IPS-11a (cell line): Measurements from ENCODE around the gene DDX11.
"Not testable (repeated sequence)": the region's sequence is repeated elsewhere in the genome, so short reads cannot be mapped to it uniquely, and the experiment has no call there.

Source experiments
- H3K4me3 ChIP-seq: one replicate; pipeline ENCODE4 v1.5.1; 2013; ENCODE audit warnings: low read depth, low read length, control low read depth

Gene DDX11

DNA sequence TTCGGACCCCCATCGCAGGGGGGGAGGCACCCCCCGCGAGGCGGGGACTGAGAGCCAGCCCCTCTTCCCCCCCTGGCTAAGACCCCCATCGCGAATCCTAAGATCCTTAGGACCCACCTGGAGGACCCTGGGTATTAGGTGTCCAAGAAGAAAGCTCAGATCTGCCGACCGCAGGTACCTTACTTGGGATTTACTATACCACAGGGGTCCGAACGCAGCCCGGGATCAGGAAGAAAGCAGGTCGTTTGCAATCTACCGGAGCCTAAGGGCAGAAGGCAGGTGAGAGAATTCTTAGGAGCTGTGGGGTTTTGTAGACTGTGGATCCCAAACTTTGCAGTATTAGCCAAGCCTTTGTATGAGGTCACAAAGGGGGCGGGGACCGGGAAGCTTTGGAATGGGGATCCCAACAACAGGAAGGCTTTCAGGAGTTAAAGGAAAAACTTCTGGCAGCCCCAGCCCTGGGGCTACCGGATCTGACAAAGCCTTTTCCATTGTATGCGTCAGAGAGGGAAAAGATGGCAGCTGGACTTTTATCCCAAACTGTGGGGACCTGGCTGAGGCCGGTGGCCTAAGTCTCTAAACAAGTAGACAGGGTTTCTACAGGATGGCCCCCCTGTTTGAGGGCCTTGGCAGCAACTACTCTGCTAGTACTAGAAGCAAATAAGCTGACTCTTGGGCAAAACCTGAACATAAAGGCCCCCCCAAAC lies 47.5 kb downstream of the DDX11 start:
- peak overlapping the region; percentile 14 for H3K4me3 ChIP-seq

DNA sequence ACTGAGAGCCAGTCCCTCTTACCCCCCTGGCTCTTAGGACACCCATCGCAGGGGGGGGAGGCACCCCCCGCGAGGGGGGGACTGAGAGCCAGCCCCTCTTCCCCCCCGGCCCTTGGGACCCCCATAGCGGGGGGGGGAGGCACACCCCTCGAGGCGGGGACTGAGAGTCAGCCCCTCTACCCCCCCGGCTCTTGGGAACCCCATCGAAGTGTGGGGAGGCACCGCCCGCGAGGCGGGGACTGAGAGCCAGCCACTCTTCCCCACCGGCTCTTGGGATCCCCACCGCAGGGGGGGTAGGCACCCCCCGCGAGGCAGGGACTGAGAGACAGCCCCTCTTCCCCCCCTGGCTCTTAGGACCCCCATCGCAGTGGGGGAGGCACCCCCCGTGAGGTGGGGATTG lies 48.8 kb downstream of the DDX11 start:
- H3K4me3 ChIP-seq, result no peak overlapping the region

DNA sequence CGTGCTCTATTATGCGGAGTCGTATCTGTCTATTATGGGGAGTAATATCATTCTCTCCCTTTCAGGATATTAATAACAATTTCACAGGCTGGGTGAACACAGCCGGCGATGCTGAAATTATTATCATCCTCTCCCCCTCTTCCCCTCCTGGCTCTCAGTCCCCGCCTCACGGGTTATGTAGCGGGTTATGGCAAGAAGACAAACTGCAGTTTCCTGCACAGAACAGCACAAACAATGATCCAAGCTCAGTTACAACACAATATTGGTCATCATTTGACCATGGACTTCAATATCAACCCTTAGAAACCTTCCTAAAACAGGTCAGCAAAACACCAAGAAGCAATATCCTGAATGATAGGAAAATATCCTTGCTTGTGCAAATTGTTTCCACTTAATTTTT lies 50.5 kb downstream of the DDX11 start:
- H3K4me3 ChIP-seq, result not testable (repeated sequence)

DNA sequence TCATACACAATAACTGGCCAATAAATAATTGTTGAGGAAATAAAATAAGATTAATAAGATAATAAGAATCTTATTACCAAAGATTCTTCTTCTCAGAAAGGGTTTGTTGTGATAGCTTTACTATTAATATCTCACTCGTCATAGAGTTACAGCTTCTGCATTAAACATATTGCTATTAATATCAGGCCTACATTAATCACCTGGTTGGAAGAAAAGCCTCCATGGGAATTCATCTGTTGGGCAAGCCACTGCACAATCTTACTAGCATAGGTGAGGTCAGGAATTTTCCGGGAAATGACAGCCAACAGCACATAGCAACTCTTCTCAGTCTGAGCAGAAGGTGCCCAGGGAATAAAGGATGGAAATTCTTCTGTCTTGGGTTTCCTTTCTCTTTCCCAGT lies 51.5 kb downstream of the DDX11 start:
- not testable (repeated sequence) for H3K4me3 ChIP-seq

DNA sequence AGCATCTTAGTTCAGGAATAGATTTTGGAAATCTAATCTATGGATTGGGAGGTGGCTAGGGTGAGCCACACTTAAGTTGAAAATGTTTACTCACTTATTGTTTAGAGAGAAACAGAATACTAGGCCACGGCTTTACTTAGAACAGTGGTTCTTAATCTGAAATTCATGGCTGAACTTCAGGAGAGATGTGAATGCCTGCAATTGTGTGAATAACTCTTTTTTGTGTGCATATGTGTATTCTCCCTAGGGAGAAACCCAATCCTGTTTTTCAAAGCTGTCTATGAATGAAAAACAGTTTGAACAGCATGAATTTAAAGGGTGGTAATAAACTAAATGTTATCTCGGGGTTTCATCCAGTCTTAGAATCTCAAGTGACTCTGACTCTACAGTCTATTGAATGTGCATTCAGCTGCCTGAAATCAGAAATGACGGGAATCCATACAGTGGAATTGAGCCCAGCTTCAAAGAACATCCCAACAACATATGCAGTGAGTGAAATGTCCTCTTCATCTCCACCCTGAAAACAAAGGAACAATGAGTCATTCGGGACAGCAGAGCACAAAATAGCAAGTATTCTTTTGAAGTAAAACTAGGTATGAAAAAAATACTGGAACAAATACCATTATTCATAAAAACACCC lies 53.7 kb downstream of the DDX11 start:
- H3K4me3 ChIP-seq, result not testable (repeated sequence)

DNA sequence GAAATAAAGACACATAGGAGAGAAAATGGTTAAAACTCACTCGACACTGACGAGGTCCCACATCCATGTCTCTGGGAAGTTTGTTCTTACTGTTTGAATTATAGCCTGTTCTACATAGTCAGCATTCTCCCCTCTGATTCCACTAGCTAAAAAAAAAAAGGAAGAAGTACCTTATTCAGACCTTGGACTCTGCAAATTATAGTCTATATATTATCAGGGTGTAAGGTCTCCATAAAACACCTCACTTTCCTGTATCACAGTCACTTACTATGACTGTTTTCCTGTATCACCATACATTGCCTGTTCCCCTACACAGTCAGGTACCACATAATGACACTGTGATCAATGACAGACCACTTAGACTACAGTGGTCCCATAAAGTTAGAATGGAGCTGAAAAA lies 62.9 kb downstream of the DDX11 start:
- H3K4me3 ChIP-seq, result not testable (repeated sequence)

DNA sequence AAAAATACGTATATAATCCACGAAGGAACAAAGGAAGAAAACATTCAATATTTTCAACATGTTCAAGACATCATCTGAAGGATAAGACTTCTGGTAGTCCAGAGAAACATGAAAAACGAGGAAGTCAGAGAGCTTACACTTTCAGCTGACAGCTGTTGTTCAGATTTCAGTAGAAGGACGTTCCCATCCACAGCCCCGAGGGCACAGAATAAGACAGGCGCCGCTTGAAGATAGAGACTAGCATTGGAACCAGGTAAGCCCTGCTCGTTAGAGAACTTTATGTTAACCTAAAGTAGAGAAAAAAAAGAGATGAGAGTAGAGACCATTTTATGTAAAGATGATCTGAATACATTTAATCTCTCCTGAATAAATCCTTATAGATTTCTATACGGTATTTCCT lies 71.1 kb downstream of the DDX11 start:
- not testable (repeated sequence) for H3K4me3 ChIP-seq

DNA sequence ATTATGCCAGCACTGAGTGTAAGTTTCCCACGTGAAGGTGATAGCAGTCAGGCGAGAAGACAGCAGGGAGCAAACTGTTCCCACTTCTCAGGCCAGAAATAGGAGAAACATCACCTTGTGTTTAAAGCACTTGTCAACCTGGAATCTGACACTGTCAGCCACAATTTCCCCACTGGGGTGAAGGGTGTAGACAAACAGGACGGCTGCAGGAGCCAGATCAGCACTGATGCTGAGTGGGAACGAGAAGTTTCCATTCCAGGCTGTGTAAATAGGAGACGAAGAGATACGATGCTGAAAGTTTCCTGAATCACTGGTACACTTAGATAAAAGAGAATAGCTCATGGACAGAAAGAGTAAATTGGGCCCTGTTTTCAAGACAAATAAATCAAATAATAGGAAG lies 71.6 kb downstream of the DDX11 start:
- not testable (repeated sequence) for H3K4me3 ChIP-seq

DNA sequence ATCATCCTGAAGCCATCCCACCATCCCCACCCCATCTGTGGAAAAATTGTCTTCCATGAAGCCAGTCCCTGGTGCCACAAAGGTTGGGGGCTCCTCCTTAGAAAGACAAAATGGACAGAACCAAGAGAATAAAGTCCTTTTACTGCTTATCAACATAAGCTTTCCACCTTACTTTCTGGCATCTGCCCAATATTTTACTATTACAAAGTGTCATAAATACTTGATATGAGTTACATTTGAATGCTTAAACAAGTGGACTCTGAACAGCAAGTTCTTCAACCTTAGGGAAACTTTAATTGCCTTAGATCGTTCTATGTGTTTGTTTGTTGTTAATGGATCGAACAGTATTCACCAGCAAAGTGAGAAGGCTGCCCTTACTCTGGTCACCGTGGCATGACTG lies 73.8 kb downstream of the DDX11 start:
- H3K4me3 ChIP-seq, result not testable (repeated sequence)

DNA sequence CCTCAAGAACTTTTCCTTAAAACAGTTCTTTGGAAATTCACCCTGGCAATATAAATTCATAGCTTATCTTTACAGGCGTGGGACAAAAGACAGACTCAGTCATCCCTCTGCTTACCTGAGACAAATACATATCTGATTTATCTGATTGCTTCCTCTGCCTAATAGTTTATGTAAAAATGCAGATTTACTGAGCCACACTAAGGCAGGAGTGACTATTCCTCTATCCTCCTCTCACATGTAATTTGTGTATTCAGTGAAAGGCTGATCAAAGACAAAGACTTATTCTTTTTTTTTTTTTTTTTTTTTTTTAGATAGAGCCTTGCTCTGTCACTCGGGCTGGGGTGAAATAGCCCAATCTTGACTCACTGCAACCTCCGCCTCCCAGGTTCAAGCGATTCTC lies 77.1 kb downstream of the DDX11 start:
- H3K4me3 ChIP-seq, result not testable (repeated sequence)
